K562 (cell line): ENCODE measurements around the gene RNF213. TPM values are rescaled to one million over a fixed set of nuclear protein-coding genes. Genes with fewer than 3 reads are reported as not detected.

ENCODE experiments used
- ATAC-seq: fragments of 200-7000 bp; cut with Tn5 transposase; 3 replicates; pipeline ENCODE4 v1.9.1; 2020; ENCODE audit warnings: moderate library complexity
- BruUV-seq: library from RNA; stranded (reverse); fragments of 400-500 nt; replicated peaks from 2 replicates; lab custom pipeline; 2021; lab: Mats Ljungman, UMichigan
- CTCF ChIA-PET: fragments of 300-600 bp; formaldehyde crosslinking; extraction: SDS; loops from one replicate; lab custom pipeline; 2021; ENCODE audit warnings: low intra/inter-chr PET ratio; lab: Yijun Ruan, JAX
- POLR2A ChIA-PET: fragments of 300-600, 350-650 bp; sonication (Branson Sonifier 250); formaldehyde crosslinking; extraction: SDS; loops from one replicate; lab custom pipeline; 2021; ENCODE audit warnings: antibody characterized with exemption, inconsistent platforms; lab: Yijun Ruan, JAX
- DNase-seq, 4 experiments: peaks; one replicate each; pipeline versions ENCODE4 v3.0.0 to v3.0.0-alpha.2; 2011 to 2018; ENCODE audit warnings: low spot score in 3 of 4, mixed read lengths in 3 of 4; ENCODE audit errors: extremely low read depth in 1 of 4
- FAIRE-seq: peaks from 2 replicates; lab custom pipeline; 2011; peaks lifted over from hg19 to GRCh38; lab: Jason Lieb, UNC
- H2AFZ ChIP-seq: 2 replicates; pipeline ENCODE4 v1.6.0; 2011; ENCODE audit warnings: low read depth, low read length, control low read depth, inconsistent platforms
- H3K27ac ChIP-seq: fragments of 200-600 bp; 3 replicates; pipeline ENCODE4 v1.8.0; 2011; ENCODE audit warnings: low read depth, mild to moderate bottlenecking, control low read depth, inconsistent platforms, low read length, moderate library complexity, mixed read lengths; ENCODE audit errors: extremely low read depth
- H3K27me3 ChIP-seq, 2 experiments: fragments of 300-600 bp in 1 of 2; 2 replicates in 1 of 2; 3 replicates in 1 of 2; pipeline versions ENCODE4 v1.6.0 to v1.8.0; 2011; ENCODE audit warnings: inconsistent platforms in 2 of 2, low read length in 2 of 2, mild to moderate bottlenecking in 1 of 2, mixed read lengths in 1 of 2, moderate library complexity in 1 of 2; ENCODE audit not compliant: control insufficient read depth in 2 of 2, insufficient read depth in 2 of 2
- H3K36me3 ChIP-seq: fragments of 300-600 bp; 3 replicates; pipeline ENCODE4 v1.8.0; 2011; ENCODE audit warnings: mild to moderate bottlenecking, low read length, inconsistent platforms; ENCODE audit not compliant: control insufficient read depth, insufficient read depth
- H3K4me1 ChIP-seq, 2 experiments: fragments of 200-600 bp in 1 of 2; replicated peaks in 1 of 2; 2 replicates in 1 of 2; 3 replicates in 1 of 2; pipeline versions ENCODE4 v1.5.1 to v1.8.0; 2011; ENCODE audit warnings: inconsistent platforms in 2 of 2, low read length in 2 of 2, mild to moderate bottlenecking in 1 of 2, mixed read lengths in 1 of 2, moderate library complexity in 1 of 2; ENCODE audit not compliant: control insufficient read depth in 2 of 2, insufficient read depth in 2 of 2
- H3K4me2 ChIP-seq: 2 replicates; pipeline ENCODE4 v1.6.1; 2011; ENCODE audit warnings: low read length, control low read depth, inconsistent platforms, mixed read lengths; ENCODE audit not compliant: insufficient read depth
- H3K4me3 ChIP-seq: fragments of 200-600 bp; sonication (generic), shearing (Covaris generic); 2 replicates; pipeline ENCODE4 v1.5.1; 2016; ENCODE audit warnings: control low read depth, inconsistent platforms
- H3K79me2 ChIP-seq: fragments of 200-600 bp; 3 replicates; pipeline ENCODE4 v1.8.0; 2011; ENCODE audit warnings: low read length, inconsistent platforms; ENCODE audit not compliant: control insufficient read depth, insufficient read depth
- H3K9ac ChIP-seq, 2 experiments: 2 replicates each; pipeline versions ENCODE4 v1.6.0 to v1.6.1; 2011; ENCODE audit warnings: low read depth in 2 of 2, low read length in 2 of 2, control low read depth in 1 of 2, inconsistent platforms in 1 of 2, mild to moderate bottlenecking in 1 of 2, mixed read lengths in 1 of 2; ENCODE audit not compliant: insufficient read depth in 1 of 2
- H3K9me1 ChIP-seq: one replicate; pipeline ENCODE4 v1.6.0; 2011; ENCODE audit warnings: inconsistent platforms, mild to moderate bottlenecking, low read length, moderate library complexity; ENCODE audit not compliant: control insufficient read depth, insufficient read depth
- H3K9me3 ChIP-seq: replicated peaks from 2 replicates; pipeline ENCODE4 v1.5.1; 2011; ENCODE audit warnings: low read depth, low read length, inconsistent platforms; ENCODE audit not compliant: control insufficient read depth, insufficient read depth
- H4K20me1 ChIP-seq: replicated peaks from 2 replicates; pipeline ENCODE4 v1.6.1; 2011; ENCODE audit warnings: low read length, inconsistent platforms, mixed read lengths; ENCODE audit not compliant: control insufficient read depth, insufficient read depth
- CBFA2T3 ChIP-seq: fragments of 450-650 bp; IDR thresholded peaks from 2 replicates; pipeline ENCODE4 v1.6.1; 2017
- FOXK1 ChIP-seq: sonication (generic); formaldehyde crosslinking; IDR thresholded peaks from 2 replicates; pipeline ENCODE4 v1.8.0; 2022; ENCODE audit warnings: missing genetic modification reagents, mild to moderate bottlenecking, borderline replicate concordance
- NUFIP1 ChIP-seq: fragments of 450-650 bp; IDR thresholded peaks from 2 replicates; pipeline ENCODE4 v1.6.1; 2018; ENCODE audit not compliant: partially characterized antibody
- ZNF197 ChIP-seq: fragments of 200-800 bp; sonication (Bioruptor generic); IDR thresholded peaks from 2 replicates; pipeline ENCODE4 v1.6.1; 2016; ENCODE audit warnings: low read depth, missing genetic modification characterization, missing compliant biosample characterization
- ZNF318 ChIP-seq, 2 experiments: fragments of 450-650 bp; IDR thresholded peaks; 2 replicates each; pipeline ENCODE4 v1.6.1; 2016; ENCODE audit warnings: mild to moderate bottlenecking in 2 of 2, borderline replicate concordance in 1 of 2, low read depth in 1 of 2, moderate library complexity in 1 of 2
- WGBS: fragments of 100-300 bp; shearing (Covaris generic); methylation state at CpG from one replicate; pipeline ENCODE4 v1.1.6; 2016; ENCODE audit warnings: low coverage, mixed read lengths; ENCODE audit not compliant: insufficient coverage; ENCODE audit errors: missing lambda C conversion rate; 5-methylcytosine and 5-hydroxymethylcytosine counted together
- in situ Hi-C: fragments of 300-500 bp; cut with MboI; formaldehyde crosslinking; loops from 4 replicates; pipeline ENCODE4 v1.15.0; 2018; ENCODE audit warnings: inconsistent platforms, mixed read lengths
- intact Hi-C: fragments of 100-400 bp; cut with micrococcal nuclease; formaldehyde crosslinking; loops from 2 replicates; pipeline ENCODE4 v1.14.2; 2022
- polyA plus RNA-seq, 8 experiments: library from polyadenylated mRNA; depleted of rRNA in 4 of 8; stranded (reverse) in 5 of 8; unstranded in 3 of 8; fragments of >200 nt; fragmentation: Nextera tagmentation in 2 of 8; fragmentation: Illumina TruSeq in 1 of 8; extraction: Ambion mirVana in 2 of 8; extraction: Trizol in 1 of 8; gene quantifications; 2 replicates each; pipeline versions ENCODE4 v1.2.1 to v1.2.3, GENCODE V29; 2011 to 2014; ENCODE audit warnings: inconsistent platforms in 1 of 8, missing spikeins in 1 of 8
- total RNA-seq, 7 experiments: library from RNA; depleted of rRNA in 6 of 7; stranded (reverse); fragments of >200 nt in 6 of 7; fragmentation: Illumina TruSeq in 2 of 7; extraction: Trizol in 2 of 7; gene quantifications; 2 replicates each; pipeline versions ENCODE4 v1.2.1 to v1.2.3, GENCODE V29; 2011 to 2021; ENCODE audit warnings: low replicate concordance in 1 of 7

The RNF213 gene
- total and polyA plus RNA-seq, 9 of the 15 experiments (the other 6 are each of a cell fraction or from before 2014, with no cell fraction given), result 5.3 to 33.6 (median 17.9) TPM

GRCh38 chr17:80437532-80437931 is 176.9 kb downstream of the RNF213 start:
- FAIRE-seq, result no peak
- Histone ChIP-seq H3K4me1 (peaks cover 0 to 14% of the 10 kb centered on the region in 2 experiments; a peak in 2 of 5 replicates), H4K20me1 (peaks cover 14% of the 10 kb centered on the region), H3K9me1 (no peaks in the 10 kb centered on the region), H3K79me2 (no peaks in the 10 kb centered on the region), H3K27me3 (peaks cover 22 to 60% of the 10 kb centered on the region in 2 experiments; a peak in 3 of 5 replicates), H3K4me2 (no peak overlapping the region), H3K9me3 (no peaks in the 10 kb centered on the region; the same call in 1 of the 2 replicates), H3K9ac (no peak overlapping the region), H3K4me3 (no peak overlapping the region), H3K36me3 (no peaks in the 10 kb centered on the region), H2AFZ (no peak overlapping the region), H3K27ac (no peak overlapping the region)
- DNase-seq, result no peak
- no peak for ATAC-seq
- BruUV-seq, result no TSS peak
- WGBS, result 6% methylated on average over 10 of the region's 10 CpGs
- TF ChIP-seq FOXK1 (CRISPR knock-in tag) (no peak), ZNF197 (CRISPR knock-in tag) (no peak), ZNF318 (IDR thresholded peaks at IDR 0.05; ENCODE audit: borderline replicate concordance in 1 of 2, low read depth in 1 of 2) (no peak), NUFIP1 (no peak), CBFA2T3 (no peak)
- CTCF ChIA-PET, result no interaction called here
- POLR2A ChIA-PET, result interaction anchor here (1.1 kb wide), 1 partner anchor 17 kb away, joined by 4 read pairs; no protein-coding TSS in a partner anchor
- intact Hi-C loops (no loop called here), in situ Hi-C loops (no loop called here)
